GM18517 (cell line): ENCODE data around the gene MRPL14.

Experiments used
- ATAC-seq: cut with Tn5 transposase; IDR thresholded peaks from one replicate; pipeline ENCODE4 v1.9.1; 2021; ENCODE audit warnings: mild to moderate bottlenecking, moderate library complexity; ENCODE audit not compliant: unreplicated experiment

The MRPL14 gene

GRCh38 chr6:44081753-44082152, 45.5 kb downstream of the MRPL14 start:
- ATAC-seq = no peak

GRCh38 chr6:44080561-44081521, 46.4 kb downstream of the MRPL14 start:
- no peak for ATAC-seq

GRCh38 chr6:44079672-44080071, 47.6 kb downstream of the MRPL14 start:
- no peak for ATAC-seq

- ATAC-seq = no peak
Observed at GRCh38 chr6:44078827-44079671, 48.2 kb downstream of the MRPL14 start.

- no peak for ATAC-seq
Observed at GRCh38 chr6:44078219-44078826, 48.9 kb downstream of the MRPL14 start.

- ATAC-seq = no peak
Observed at GRCh38 chr6:44077214-44077946, 49.9 kb downstream of the MRPL14 start.

- ATAC-seq = no peak
Observed at GRCh38 chr6:44076356-44077213, 50.7 kb downstream of the MRPL14 start.

GRCh38 chr6:44075647-44076355, 51.5 kb downstream of the MRPL14 start:
- no peak for ATAC-seq

GRCh38 chr6:44074813-44075646, 52.2 kb downstream of the MRPL14 start:
- ATAC-seq = no peak

GRCh38 chr6:44074439-44074812, 52.8 kb downstream of the MRPL14 start:
- ATAC-seq = peak; percentile 46

GRCh38 chr6:44073612-44074438, 53.4 kb downstream of the MRPL14 start:
- ATAC-seq = no peak

- peak; percentile 47 for ATAC-seq
Observed at GRCh38 chr6:44072959-44073611, 54.2 kb downstream of the MRPL14 start.

- peak; percentile 8 for ATAC-seq
Observed at GRCh38 chr6:44072452-44072958, 54.7 kb downstream of the MRPL14 start.

GRCh38 chr6:44071670-44072451, 55.4 kb downstream of the MRPL14 start:
- ATAC-seq = no peak

- no peak for ATAC-seq
Observed at GRCh38 chr6:44068607-44069296, 58.5 kb downstream of the MRPL14 start.
